HL-60/S4 treated with phorbol 12-myristate 13-acetate at 8.2 ng/mL for 4 days and 3 days (cell line): ENCODE measurements around the gene WBP1.
"Not testable (repeated sequence)": the region's sequence is repeated elsewhere in the genome, so short reads cannot be mapped to it uniquely, and the experiment has no call there.

Experiments used
- in situ Hi-C: fragments of 300-500 bp; cut with MboI; formaldehyde crosslinking; loops from 2 replicates; pipeline ENCODE4 v1.15.0; 2022; ENCODE audit warnings: low sequenced_read_pairs

WBP1 gene

DNA sequence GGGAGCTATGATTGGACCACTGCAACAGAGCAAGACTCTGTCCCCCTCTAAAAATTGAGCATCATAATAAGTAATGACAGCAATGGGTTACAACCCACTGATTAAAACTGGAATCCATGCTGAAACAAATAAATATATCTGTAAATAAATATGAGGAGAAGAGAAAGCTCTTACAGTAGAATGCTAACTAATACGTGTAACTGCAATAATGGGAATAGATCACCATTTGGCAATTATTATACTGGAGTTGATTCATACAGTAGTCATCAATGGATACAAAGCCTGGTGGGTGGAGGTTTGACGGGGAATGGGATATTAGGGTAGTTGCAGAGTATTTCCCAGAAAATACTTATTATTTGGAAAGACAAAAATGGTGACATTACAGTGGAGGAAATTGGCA, 9.5 kb upstream of the WBP1 start:
- in situ Hi-C loops: no loop called here

DNA sequence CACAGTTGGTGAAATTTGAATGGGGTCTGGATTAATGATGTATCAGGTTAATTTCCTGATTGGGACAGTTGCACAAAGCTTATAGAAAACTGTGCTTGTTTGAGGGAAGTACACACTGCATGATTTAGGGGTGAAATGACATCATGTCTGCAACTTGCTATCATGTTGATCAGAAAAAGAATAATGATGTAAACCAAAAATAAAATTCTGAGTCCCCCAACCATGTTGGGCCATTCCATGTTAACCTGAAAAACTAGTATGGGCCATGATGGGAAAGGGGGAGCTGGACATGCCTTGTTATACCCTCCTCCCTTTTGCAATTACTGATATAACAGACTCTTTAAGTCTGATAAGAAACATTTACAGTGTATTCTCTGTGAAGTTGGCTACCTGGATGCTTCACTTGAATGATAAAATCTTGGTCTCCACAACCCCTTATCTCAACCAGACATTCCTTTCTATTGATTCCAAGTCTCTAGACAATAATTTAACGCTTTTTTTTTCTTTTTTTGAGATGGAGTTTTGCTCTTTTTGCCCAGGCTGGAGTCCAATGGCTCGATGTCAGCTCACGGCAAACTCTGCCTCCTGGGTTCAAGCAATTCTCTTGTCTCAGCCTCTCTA, 7.6 kb upstream of the WBP1 start:
- in situ Hi-C loops: no loop called here

DNA sequence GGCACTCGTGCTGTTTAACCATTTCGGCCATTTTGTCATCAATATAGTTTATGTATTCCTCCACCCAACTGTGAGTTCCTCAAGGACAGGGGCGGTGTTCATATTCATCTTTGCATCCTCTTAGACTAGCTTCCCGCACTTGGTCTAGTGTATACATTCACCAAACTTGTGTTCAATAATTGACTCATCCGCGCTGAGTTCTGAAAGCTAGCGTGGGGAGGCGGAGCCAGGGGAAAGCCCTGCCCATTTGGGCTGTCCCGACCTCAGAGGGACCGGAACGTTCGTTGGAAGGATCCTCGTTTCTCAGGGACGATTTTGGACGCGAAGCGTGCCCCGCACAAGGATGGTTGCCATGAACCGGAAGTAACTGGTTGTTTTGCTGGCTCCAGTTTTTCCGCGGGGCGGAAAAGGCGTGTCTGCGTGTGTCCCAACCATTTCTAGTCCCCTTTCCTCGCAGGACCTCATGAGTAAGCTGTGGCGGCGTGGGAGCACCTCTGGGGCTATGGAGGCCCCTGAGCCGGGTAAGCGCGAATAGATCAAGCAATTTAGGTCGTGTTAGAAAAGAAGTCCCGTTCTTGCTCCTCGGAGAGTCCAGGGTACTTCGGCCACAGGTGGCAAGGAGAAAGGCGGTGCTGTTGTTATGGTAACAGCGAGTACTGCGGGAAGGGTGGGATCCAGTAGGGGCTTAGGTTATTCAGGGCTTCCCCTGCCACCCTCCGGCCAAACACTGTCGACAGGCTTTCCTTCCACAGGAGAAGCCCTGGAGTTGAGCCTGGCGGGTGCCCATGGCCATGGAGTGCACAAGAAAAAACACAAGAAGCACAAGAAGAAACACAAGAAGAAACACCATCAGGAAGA, 3.4 kb upstream of the WBP1 start, which contains the start of gene INO80B:
TSS of gene INO80B (plus strand) at position 434 of the 858 bp plus-strand sequence. CDS start at position 464, 30 bp downstream.
- in situ Hi-C loops: no loop called here

DNA sequence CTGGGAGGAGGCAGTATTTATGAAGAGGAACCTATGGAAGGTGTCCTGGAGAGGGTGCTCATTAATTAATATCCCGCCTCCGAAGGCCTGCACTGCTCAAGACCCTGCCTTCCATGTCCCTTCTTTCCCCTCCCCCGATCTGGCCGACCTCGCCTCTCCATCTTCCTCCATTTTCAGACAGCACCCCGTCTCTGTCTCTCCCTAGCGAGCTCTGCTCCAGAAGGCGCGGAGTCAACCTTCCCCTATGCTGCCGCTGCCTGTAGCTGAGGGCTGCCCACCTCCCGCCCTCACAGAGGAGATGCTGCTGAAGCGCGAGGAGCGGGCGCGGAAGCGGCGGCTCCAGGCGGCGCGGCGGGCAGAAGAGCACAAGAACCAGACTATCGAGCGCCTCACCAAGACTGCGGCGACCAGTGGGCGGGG, 1.1 kb upstream of the WBP1 start:
- in situ Hi-C loops: no loop called here

DNA sequence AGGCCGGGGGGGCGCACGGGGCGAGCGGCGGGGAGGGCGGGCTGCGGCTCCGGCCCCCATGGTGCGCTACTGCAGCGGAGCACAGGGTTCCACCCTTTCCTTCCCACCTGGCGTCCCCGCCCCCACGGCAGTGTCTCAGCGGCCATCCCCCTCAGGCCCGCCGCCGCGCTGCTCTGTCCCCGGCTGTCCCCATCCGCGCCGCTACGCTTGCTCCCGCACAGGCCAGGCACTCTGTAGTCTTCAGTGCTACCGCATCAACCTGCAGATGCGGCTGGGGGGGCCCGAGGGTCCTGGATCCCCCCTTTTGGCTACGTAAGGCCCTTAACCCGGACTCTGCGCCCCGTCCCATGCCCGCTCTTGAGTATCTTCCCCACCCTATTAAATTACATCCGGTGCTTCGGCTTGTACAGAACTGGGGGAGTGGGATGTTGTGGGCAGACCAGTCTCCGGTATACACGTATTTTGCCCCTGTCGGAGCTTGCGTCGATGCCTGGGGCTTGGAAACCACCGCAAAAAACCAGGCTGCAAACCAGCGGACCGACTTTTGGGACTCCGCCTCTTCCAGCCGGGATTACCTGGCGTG, 598 bp upstream of the WBP1 start:
- in situ Hi-C loops: no loop called here

DNA sequence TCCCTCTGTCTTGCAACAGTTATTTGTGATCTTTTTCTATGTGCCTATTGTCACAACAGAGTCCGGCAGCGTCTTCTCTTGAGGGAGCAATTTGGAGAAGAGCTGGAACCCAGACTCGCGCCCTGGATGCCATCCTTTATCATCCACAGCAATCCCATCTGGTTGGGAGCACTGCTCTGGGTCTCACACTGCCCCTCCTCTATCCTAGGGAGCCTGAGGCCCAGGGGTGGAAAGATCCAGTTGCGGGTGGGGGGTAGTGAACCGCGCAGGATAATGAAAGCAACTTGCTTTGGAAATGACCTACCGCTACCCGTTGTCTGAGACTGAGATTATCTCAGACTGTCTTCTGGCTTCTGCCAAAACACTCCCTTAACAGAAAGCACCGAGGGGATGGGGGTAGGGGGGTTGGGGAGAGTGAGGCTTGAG, 713 bp downstream of the WBP1 start:
- in situ Hi-C loops: no loop called here

DNA sequence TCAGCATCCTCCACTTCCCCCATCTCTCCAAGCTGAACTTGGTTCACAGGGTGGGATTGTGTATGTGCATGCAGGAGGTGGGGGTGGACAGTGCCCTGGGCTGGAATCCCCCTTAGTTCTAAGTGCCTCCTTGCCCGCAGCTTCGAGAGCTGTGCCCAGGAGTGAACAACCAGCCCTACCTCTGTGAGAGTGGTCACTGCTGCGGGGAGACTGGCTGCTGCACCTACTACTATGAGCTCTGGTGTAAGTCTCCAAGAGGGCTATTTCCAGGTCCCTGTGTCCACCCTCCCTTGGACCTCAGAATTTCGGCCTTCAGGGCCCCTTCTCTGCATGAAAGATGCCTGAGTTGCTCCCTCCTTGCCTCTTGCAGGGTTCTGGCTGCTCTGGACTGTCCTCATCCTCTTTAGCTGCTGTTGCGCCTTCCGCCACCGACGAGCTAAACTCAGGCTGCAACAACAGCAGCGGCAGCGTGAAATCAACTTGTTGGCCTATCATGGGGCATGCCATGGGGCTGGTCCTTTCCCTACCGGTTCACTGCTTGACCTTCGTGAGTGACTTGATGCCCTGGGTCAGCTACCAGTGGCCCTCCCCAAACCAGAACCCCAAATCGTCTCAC, 1.4 kb downstream of the WBP1 start:
- in situ Hi-C loops: not testable (repeated sequence)

DNA sequence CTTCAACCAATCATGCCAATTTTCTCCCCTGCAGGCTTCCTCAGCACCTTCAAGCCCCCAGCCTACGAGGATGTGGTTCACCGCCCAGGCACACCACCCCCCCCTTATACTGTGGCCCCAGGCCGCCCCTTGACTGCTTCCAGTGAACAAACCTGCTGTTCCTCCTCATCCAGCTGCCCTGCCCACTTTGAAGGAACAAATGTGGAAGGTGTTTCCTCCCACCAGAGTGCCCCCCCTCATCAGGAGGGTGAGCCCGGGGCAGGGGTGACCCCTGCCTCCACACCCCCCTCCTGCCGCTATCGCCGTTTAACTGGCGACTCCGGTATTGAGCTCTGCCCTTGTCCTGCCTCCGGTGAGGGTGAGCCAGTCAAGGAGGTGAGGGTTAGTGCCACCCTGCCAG, 1.9 kb downstream of the WBP1 start:
- in situ Hi-C loops: not testable (repeated sequence)

DNA sequence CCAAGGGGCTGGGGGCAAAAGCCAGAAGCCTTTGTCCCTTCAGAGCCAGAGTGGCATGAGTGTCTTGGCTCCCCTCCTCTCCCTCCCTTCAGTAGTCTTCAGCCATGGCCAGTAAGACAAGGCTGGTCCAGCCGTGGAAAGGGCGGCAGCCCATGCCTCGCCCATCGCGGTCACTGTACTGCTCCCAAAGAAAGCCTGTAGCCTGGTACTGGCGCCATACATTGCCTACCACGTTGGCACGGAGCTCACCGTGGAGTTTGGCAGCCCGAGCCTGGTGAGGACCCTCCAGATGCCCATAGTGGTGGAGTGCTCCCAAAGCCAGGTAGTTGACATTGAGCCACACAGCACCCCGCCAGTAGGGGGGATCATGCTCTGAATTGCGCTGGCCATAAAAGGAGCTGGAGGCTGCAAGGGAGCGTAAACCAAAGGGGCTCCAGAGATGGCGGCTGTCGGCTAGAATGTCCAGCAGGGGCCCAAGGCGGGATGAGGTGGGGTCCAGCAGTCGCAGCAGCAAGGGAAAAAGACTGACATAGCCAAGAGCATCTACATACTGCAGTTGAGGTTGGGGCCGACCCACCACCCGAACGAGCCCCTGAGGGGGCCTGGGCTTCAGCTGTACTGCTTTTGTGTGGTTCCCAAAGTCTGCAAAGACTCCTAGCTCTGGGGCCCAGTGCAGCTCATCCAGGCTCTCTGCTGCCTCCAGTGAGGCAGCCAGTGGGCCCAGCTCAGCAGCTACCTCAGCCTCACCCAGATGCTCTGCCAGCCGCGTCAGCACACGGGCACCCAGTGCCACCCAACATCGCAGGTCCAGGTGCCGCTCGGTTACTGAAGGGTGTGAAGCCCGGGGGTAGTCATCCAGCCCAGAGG, 3.2 kb downstream of the WBP1 start:
- in situ Hi-C loops: no loop called here

DNA sequence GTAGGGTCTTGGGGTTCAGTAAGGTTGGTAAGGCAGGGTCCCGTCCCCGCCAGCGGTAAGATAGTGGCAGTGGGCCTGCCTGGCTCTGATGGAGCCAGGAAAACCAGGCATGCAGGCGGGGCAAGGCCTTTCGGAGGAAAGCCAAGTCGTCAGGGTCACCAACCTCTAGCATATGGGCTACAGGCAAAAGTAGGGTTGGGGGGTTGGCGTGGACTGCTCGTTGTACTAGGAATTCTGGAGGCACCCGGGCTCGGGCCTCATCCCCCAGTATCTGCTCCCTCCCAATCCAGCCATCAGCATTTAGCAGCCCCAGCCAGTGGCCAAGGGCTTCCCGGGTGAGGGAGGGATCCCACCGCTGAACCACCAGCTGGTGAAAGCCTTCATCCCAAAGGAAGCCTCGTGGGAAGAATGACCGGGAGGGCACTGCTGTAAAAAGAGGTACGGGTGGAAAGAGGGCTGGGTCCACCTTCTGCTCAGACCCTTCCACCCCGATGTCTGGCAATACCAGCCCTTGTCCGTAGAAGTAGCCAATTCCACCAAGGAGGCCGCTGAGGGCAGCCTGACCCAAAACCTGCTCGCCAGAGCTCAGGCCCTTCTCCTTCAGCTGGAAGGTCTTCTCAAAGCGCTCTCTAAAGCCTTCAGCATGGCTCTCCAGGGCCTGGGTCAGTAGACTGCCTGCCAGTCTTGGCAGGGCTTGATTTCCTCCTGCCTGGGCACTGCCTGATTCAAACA, 4.0 kb downstream of the WBP1 start:
- in situ Hi-C loops: no loop called here

DNA sequence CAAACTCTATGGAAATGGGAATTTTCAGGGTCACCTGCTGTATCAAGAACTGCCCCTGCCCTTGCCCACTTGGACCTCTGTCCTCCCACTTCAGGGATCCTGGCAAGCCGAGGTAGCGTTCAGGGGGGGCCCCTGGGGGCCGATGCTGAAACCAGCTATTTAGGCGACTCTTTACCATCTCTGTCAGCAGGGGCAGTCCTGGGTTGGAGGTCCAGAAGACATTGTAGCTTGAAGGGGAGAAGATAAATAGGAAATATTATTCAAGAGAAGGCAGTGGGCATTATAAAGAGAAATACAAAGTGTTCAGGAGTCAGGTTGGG, 4.5 kb downstream of the WBP1 start:
- in situ Hi-C loops: no loop called here

DNA sequence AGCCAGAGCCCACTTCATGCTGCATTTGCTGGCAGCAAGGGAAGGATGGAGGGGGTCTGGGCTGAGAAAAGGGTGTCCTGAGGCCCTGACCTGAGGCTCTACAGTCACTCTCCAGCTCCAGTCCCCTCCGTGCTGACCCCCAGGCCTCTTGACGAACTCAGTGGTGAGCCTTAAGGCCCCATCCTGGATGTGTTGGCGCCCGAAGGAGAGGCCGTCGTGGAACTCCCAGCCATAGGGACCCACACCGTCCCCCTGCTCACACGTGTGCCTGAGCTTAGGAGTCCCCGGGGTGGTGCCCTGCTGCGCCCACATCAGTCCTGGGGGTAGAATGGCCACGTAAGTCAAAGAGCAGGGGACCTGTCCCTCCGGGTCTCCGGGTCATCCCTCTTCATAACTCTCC, 6.2 kb downstream of the WBP1 start:
- in situ Hi-C loops: no loop called here

DNA sequence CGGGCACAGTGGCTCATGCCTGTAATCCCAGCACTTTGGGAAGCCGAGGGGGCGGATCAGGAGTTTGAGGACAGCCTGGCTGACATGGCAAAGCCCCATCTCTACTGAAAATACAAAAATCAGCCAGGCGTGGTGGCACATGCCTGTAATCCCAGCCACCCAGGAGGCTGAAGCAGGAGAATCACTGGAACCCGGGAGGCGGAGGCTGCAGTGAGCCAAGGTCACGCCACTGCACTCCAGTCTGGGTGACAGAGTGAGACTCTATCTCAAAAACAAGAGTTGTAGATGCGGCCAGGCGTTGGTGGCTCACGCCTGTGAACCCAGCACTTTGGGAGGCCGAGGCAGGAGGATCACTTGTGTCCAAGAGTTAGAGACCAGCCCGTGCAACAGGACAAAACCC, 12.5 kb downstream of the WBP1 start:
- in situ Hi-C loops: not testable (repeated sequence)

DNA sequence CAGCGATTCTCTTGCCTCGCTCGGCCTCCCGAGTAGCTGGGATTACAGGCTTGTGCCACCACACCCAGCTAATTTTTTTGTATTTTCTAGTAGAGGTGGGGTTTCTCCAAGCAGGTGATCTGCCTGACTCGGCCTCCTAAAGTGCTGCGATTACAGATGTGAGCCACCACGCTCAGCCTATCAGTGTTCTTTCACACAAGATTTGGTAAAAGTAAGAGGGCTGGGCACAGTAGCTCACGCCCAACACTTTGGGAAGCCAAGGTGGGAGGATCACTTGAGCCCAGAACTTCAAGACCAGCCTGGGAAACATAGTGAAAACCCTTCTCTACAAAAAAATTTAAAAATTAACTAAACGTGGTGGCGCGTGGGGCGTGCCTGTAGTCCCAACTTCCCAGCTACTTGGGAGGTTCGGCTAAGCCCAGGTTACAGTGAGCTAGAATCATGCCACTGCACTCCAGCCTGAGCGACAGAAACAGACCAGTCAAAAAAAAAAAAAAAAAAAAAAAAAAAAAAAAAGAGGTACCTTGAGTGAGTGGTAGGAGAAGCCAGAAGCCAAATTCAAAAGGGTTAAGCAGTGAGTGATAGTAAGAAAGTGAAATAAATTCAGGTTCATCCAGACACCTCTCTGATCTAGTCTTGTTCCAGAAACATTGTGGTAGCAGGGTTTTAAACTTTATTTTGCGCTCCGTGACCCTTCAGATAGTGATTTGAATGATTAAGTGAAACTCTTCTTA, 13.3 kb downstream of the WBP1 start:
- in situ Hi-C loops: no loop called here

DNA sequence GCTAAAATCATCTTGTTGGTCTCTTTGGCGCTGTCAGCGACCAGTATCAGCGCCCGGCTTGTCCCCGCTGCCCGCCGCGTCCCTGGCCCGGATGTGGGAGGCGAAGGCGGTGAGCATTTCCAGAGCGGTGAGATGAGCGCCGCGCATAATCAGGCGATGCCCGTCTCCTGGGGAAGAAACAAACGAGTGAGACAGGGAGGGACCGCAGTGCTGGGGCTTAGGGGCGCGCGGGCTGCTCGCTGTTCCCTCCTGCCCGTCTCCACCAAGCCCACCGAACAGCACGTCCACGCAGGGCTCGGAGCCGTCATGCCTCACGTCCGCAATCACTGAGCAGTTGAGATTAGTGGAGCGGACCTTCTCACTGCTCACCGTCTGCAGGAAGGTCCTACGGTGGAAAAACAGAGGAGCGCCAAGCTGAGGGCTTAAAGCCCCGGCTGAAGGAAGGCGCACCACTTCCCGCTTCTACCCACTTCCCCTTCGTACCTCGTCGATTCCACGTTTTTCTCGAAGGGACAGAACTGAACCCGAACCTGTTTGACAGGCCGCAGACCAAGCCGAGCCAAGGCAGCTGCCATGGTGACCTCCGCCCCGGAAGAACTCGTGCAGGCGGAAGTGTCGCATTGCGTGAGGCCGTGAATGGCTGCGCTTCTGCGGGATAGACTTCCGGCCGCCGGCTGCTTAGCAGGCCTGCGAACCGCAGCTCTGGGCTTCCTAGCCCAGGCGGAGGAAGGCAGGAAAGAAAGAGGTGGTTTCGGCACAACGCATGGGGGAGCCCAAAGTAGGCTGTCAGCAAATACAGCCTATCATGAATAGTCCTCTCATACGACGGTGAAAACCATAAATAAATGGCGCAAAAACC, 14.1 kb downstream of the WBP1 start, which contains the start of gene MRPL53:
TSS of gene MRPL53 (minus strand) at position 595 of the 859 bp plus-strand sequence. CDS start at position 575, 20 bp downstream.
- in situ Hi-C loops: no loop called here

DNA sequence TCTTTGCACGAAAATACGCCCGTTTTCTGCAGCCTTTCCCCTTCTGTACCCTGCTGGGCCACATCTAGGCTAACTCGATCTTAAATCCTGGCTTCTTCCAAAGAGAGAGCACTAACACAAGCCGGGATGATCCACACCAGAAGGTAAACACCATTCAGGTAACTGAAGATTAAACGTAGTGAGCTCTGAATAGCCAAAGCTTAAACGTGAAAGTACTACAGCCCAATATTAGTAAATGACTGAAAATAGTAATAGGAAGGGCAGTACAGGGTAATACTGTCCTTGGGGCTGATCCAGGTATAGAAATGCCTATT, 14.7 kb downstream of the WBP1 start:
- in situ Hi-C loops: no loop called here

DNA sequence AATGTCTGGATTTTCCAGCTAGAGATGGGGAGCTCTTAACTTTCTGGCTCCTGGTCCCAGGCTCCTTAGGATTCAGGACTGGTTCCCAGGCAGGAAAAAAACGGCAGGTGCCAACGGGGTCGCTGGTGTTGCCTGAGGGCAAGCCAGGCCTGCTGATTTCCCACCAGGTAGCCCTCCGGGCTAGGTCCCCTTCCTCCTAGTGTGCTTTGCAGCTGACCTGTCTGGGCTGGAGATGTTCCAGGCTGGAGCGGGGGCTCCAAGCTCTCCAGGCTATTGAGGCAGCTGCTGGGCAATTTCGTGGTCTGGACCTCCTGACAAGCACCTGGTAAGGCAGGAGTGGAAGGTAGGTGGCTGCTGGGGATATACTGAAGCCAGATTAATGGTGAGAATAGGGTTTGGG, 16.2 kb downstream of the WBP1 start:
- in situ Hi-C loops: no loop called here

DNA sequence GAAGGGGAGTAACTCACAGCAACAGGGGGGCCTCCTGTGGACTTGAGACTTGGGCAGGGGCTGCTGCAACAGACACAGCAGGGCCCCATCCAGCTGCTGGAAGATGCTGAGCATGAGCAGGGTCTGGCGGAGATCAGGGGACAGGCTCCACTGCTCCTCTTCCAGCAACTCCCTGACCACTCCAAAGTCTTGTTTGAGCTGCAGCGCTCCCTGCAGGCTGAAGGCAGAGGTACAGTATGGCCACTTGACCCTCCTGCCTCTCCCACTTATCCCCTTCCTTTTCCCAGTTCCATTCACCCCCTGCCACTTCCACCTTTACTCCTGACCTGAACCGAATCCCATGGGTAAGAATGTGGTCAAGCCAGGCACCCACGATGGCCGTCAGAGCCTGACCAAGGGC, 16.7 kb downstream of the WBP1 start:
- in situ Hi-C loops: loop anchor here (25.0 kb wide), 1 partner anchor 112 kb away; no protein-coding TSS in a partner anchor
